Prostate gland (tissue), 2 donors: ENCODE measurements around the gene C4orf50.

Source experiments
- POLR2A ChIP-seq: fragments of 450-650 bp; IDR thresholded peaks from one replicate; pipeline ENCODE4 v1.6.1; 2016; ENCODE audit warnings: antibody characterized with exemption, mild to moderate bottlenecking
- POLR2AphosphoS5 ChIP-seq: sonication (generic); formaldehyde crosslinking; IDR thresholded peaks from one replicate; pipeline ENCODE4 v1.6.1; 2017; ENCODE audit warnings: antibody characterized with exemption
- TF ChIP-seq, protein P1 (sequence below), 4 experiments: fragments of 200-600 bp in 2 of 4; fragments of 450-650 bp in 2 of 4; sonication (generic) in 2 of 4; IDR thresholded peaks; 1 replicate in 3 of 4; 2 replicates in 1 of 4; pipeline ENCODE4 v1.5.1; 2016 to 2019; ENCODE audit warnings: antibody characterized with exemption in 4 of 4, mild to moderate bottlenecking in 2 of 4, moderate library complexity in 2 of 4

DNA sequence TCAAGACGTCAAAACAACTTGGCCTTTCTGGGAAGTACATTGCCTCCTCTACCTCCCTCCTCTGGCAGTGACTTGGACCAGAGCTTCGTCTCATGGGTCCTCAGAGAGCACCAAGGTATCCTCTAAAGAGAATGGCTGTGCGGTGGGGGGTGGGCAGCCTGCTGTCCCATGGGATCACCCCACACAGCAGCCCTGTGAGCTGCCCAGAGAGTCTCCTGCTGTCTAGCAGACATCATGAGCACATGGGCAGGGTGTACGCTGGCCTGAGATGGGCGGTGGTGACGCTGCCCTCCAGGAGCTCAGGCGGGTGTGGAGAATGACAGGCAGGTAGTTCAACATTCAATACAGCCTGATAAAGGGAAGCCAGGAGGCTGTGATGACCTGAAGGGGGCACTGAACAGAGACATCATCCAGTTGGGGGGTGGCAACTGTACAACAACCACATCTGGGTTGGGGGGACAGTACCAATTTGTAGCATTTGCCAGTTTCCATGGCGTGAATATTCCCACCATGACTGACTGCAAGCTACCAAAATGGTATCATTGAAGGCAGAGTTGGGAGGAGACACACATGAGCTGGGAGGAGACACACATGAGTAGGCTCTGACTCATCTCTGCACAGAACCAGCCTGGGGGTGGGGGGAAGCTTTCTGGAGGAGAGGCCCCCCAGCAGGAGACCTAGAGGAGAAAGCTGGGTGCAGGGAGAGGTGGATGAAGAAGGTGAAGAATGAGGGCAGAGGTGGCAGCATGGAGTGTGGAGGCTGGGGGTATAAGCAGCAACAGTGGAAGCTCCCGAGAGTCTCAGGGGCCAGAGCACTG lies 35.9 kb downstream of the C4orf50 start:
- no peak for TF ChIP-seq POLR2A
- TF ChIP-seq, protein P1, sequence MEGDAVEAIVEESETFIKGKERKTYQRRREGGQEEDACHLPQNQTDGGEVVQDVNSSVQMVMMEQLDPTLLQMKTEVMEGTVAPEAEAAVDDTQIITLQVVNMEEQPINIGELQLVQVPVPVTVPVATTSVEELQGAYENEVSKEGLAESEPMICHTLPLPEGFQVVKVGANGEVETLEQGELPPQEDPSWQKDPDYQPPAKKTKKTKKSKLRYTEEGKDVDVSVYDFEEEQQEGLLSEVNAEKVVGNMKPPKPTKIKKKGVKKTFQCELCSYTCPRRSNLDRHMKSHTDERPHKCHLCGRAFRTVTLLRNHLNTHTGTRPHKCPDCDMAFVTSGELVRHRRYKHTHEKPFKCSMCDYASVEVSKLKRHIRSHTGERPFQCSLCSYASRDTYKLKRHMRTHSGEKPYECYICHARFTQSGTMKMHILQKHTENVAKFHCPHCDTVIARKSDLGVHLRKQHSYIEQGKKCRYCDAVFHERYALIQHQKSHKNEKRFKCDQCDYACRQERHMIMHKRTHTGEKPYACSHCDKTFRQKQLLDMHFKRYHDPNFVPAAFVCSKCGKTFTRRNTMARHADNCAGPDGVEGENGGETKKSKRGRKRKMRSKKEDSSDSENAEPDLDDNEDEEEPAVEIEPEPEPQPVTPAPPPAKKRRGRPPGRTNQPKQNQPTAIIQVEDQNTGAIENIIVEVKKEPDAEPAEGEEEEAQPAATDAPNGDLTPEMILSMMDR (IDR thresholded peaks at IDR 0.05): no peak
- TF ChIP-seq POLR2AphosphoS5: no peak
